GM19324 (cell line): Measurements from ENCODE around the gene CCL8.

ENCODE experiments used
- ATAC-seq: cut with Tn5 transposase; IDR thresholded peaks from one replicate; pipeline ENCODE4 v1.9.1; 2021; ENCODE audit warnings: mild to moderate bottlenecking, moderate library complexity; ENCODE audit not compliant: unreplicated experiment, low FRiP score

Gene CCL8

DNA sequence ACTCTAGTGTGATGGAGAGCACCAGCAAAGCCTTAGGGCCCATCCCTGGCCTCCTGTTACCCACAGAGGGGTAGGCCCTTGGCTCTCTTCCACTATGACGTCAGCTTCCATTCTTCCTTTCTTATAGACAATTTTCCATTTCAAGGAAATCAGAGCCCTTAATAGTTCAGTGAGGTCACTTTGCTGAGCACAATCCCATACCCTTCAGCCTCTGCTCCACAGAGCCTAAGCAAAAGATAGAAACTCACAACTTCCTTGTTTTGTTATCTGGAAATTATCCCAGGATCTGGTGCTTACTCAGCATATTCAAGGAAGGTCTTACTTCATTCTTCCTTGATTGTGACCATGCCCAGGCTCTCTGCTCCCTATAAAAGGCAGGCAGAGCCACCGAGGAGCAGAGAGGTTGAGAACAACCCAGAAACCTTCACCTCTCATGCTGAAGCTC, at the start of gene CCL8:
TSS of gene CCL8 (plus strand) at position 397 of the 445 bp plus-strand sequence. CDS start 67 bp downstream, outside the sequence.
- no peak for ATAC-seq

DNA sequence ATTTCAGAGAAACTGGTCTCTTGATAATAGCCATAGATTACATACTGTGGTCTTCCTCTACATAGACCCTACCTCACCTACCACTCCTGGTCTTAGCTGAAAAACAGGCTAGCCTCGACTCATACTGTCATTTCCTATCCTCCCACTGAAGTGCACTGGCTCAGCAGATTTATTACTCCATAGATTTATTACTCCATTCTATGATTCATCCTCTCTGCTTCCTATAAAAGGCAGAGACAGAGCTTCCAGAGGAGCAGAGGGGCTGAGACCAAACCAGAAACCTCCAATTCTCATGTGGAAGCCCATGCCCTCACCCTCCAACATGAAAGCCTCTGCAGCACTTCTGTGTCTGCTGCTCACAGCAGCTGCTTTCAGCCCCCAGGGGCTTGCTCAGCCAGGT, 49.3 kb upstream of the CCL8 start, which contains the start of gene CCL7:
TSS of gene CCL7 (plus strand) at position 253 of the 400 bp plus-strand sequence. CDS start at position 323, 70 bp downstream.
- no peak for ATAC-seq

DNA sequence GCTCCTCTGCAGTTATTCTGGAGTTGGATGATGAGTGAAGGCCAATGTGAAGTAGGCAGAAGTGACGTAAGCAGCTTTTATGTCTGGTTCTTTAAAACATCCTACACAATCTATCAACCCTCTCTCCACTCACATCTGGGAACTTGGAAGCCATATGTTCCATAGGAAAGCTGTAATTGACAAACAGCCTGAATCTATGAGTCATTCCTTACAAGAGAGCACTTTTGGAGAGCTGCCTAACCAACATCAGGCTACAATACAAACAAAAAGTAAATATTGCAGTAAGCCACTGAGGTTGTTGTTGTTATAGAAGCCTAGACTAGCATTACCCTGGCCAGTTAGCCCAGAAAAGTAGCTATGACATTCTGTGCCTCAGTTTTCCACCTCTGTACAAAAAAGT, 43.4 kb upstream of the CCL8 start:
- ATAC-seq: no peak

DNA sequence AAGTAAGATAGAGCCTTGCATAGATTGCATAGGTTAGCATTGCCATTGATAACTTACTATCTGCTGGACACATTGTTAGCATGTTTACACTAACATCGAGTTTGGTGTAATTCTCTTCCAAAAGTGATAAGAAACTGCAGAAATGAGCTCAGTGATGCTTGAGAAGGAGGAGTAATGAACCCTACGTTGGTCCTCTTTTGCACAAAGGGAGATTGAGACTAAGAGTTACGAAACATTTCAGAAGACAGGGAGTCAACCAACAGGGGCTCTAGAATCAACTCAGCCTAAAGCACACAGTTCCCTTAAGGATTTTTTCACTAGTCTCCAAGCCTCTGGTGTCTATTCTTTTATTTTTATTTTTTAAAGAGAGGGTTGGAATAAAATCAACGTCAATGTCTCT, 42.4 kb upstream of the CCL8 start:
- no peak for ATAC-seq

DNA sequence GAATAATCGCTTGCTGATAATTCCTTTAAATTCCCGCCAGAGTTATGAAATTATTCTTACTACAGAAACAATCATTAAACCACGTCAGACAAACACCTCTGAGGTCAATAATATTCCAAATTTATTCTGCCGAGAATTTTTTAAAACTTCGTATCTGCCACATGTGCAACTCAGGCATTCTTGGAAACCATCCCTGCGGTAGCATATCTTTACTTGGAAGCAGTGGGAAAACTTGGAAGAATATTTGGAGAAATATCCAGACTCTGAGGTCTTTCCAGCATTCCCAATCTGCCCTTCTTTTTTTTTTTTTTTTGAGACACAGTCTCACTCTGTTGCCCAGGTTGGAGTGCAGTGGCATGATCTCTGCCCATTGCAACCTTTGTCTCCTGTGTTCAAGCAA, 35.7 kb upstream of the CCL8 start:
- ATAC-seq: no peak

DNA sequence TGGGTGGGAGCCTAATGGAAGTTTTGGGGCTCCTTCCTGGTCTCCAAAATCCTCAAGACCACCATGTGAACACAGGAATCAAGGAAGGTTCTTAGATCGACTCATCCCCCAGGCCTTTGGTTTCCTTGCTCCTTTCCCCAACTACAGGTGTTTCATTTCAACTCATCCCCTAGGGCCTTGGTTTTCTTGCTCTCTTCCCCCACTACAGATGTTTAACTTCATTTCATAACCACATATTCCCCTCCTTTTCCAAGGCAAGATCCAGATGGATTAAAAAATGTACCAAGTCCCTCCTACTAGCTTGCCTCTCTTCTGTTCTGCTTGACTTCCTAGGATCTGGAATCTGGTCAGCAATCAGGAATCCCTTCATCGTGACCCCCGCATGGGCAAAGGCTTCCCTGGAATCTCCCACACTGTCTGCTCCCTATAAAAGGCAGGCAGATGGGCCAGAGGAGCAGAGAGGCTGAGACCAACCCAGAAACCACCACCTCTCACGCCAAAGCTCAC, 33.9 kb upstream of the CCL8 start, which contains the start of gene CCL11:
TSS of gene CCL11 (plus strand) at position 457 of the 507 bp plus-strand sequence. CDS start 67 bp downstream, outside the sequence.
- ATAC-seq: no peak

DNA sequence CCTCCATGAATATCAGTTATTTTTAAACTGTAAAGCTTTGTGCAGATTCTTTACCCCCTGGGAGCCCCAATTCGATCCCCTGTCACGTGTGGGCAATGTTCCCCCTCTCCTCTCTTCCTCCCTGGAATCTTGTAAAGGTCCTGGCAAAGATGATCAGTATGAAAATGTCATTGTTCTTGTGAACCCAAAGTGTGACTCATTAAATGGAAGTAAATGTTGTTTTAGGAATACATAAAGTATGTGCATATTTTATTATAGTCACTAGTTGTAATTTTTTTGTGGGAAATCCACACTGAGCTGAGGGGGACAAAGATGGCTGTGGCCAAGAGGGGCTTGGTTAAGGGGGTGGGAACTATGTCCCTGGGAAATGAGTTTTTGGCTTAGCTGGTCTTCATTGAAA, 31.4 kb upstream of the CCL8 start:
- no peak for ATAC-seq

DNA sequence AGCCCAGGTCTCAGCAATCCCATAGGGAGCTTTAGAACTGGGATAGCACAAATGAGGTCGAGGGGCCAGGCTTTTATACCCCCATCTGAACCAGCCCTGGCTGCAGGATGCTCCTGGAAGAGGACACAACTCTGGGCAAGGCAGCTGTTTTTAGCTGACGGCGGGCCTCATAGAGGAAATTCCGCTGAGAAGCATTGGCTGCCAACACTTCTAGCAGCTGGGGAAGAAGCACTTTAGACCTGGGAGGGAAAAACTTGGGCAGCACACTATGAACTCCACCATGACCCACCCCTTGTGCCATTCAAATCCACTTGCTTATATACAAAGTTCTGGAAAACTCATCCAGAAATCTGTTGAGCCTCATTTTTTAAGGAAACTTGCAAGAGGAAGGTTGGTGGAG, 28.6 kb upstream of the CCL8 start:
- no peak for ATAC-seq

DNA sequence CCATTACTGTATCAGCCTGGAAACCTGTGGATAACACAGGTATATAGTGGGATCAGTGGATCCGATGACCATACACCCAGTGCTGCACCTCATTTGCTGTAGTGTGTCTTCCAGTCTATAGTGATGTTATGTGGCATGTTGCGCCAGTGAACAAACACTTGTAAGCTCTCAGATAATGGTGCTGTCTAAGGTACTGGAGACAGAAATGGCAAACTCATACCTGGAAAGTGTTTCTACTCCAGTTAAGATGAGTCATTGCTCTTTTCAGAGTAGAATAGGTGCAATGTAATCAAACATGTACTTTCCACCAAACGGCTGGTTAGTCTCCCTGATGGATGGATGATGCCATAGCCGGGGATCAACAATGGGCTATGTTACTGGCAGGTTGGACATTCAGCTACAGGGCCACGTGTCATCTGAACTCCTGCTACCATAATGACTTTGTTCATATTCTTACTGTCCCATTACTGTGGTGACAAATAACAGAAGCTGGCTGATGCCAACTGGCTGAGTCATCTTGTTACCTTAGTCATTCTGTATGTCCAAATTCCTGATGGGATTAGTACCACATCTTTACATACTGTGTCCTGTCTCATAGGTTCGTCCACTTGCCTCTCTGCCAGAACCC, 27.4 kb upstream of the CCL8 start:
- no peak for ATAC-seq

DNA sequence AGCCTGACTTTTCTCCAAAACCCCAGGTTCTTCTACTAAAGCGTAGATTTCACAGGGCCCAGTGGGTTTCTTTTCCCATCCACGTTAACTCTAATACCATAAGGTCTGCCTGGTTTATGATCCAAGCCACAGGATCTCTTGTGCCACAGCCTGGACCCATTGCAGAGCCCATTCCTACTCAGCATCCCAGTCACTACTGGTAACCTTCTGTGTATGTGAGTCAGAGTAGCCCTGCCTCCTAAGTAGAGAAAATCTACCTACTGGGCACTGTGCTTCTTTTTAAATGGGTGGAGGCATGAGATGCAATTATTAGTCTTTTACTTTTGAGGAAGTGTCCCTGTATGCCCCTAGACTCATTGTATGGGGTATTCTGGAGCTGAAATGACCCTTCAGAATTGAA, 20.2 kb upstream of the CCL8 start:
- no peak for ATAC-seq

DNA sequence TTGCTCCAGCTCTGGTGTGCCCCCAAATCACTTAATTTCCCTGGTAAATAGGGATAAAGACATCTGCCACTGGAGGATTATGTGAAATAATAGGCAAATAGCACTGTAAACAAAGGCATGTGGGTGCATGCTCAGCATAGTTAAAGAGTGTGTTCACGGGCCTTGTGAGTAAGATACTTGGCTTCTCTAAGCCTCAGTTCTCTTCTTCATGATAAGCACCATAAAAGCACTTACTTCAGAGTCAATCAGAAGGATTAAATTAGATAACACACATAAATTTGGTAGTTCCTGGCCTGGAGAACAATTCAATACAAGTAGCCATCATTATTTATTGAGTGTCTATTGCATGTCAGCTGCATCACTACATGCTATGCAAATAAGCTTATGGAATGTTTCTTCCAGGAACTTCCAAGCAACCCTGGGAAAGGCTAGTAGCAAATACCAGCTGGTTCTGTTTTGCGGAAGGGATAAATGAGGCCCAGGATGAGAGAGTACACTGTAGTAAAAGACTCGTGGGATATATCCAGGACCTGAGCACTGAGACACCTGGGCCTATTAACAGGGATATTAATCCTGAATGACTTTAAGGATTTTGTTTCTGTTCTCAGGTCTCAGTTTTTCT, 19.2 kb upstream of the CCL8 start:
- ATAC-seq: no peak

DNA sequence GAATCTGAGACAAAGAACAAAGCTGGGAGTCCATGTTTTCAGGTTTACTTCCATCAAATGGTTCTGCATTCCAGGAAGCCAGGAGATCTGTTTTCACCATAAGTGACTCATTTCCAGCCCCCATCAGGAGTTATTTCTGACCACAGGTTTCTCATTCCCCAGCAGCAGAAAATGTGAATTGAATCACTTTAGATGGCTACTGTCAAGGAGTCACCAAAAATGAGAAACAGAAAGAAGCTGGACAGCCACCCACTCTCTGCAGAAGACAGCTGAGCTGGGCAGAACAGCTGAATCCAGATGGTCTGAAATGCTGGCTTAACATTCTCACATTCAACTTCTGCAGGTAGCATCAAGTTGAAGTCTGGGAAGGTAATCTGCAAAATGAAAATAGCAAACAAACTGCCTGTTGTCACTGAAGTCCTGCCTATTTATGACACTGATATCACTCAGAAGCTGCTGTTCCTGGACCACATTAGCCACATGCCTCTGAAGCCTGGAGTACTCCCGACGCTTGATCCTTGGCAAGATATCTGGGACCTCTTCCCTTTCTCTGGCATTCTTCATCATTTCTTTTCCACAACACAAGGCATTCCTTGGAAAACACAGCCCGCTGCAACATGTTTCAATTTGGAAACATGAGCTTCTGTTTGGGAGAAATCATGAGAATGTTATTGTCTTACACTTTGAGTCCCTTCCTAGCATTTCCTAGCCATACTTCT, 18.4 kb upstream of the CCL8 start:
- no peak for ATAC-seq

DNA sequence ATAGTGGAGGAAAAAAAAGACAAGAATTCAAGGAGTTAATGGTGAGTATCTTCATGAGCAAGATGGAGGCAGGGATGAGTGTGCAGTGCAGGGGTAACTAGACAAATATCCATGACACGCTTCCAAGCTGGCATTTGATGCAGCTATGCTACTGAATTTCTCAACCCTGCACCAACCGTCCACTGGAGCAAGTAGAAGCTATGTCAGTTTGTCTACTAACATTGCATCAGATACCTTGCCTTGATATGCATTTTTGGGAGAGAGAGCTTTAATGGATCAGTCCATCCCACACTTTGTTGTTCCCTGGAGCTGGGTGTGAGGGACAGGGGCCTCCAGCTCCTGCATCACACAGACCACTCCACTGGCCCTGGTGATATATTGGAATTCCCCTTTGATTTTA, 17.2 kb upstream of the CCL8 start:
- ATAC-seq: no peak

DNA sequence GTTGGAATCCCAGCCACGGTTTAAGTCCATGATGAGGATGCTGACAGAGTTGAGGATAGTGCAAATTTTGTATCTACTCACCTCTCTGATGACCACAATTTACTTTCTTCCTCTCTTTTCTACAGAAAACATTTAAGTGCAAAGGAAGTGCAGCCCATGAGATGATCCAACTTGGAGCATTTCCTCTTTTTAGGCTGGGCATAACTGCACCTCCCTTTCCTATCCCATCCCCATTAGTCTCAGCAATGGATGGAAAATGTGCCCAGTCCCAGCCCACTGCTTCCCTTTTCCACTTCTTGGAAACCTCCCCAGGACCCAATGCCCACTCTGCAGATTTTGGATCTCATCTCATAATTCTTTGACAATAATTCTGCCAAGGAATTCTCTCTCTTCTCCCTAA, 16.6 kb upstream of the CCL8 start:
- no peak for ATAC-seq

DNA sequence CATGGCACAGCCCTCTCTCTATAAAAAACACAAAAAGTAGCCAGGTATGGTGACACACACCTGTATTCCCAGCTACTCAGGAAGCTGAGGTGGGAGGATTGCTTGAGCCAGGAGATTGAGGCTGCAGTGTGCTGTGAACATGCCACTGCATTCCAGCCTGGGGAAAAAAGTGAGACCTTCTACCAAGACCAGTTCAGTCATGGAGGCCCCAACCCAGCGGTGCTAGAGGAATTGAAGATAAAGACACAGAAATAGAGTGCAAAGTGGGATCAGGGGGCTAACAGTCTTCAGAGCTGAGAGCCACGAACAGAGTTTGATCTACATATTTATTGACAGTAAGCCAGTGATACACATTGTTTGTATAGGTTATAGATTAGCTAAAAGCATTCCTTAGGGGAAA, 15.6 kb upstream of the CCL8 start:
- ATAC-seq: no peak

DNA sequence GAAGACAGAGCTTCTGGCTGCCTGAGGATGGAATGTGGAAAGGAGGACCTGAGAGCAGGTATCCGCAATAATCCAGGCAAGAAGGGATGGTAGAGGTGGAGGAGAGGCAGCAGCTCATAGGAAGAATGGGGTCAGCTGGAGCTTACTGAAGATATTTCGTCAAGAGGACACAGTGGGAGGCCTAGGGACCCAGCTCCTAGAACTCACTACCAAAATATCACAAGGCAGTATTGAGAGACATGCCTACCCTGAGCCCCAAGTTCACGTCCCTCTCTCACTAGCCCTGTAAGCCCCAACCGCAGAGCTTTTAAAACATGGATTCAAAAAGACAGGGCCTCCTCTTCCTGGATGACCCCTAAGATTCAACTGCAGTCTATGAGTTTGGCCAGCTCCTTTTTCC, 14.2 kb upstream of the CCL8 start:
- no peak for ATAC-seq

DNA sequence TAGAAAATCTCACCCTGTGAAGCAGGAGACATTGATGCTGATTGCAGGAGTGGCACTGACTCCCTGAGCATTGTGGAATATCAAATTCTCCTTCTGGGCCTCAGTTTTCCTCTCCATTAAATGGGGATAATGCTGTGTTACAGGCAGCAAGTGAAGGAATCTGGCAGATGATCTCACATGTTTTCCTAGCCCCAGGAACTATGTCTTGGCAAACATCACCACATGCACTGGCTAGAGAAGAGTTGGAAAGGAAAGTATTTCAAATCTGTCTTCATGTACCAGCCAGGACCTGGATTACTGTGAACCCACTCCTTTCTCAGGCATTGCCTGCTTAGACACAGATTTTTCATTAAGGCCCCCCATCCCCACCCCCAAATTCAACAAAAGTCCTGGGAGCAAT, 13.6 kb upstream of the CCL8 start:
- no peak for ATAC-seq

DNA sequence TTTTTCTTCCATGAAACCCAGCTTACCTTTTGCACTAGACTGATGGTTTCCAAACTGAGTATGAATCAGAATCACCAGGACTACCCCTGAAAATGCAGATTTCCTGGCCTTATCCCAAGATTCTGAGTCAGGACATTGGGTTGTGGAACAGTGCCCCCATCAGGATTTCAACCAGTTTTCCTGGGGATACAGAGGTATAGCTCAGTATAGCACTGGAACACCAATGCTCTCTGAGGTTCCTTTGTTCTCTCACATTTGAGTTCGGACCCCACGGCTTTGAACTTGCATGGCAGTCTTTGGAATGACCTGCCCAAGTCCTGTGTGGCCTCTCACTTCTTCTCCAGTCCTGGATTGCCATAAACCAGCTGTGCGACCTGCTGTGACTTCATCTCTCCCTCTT, 12.8 kb upstream of the CCL8 start:
- no peak for ATAC-seq

DNA sequence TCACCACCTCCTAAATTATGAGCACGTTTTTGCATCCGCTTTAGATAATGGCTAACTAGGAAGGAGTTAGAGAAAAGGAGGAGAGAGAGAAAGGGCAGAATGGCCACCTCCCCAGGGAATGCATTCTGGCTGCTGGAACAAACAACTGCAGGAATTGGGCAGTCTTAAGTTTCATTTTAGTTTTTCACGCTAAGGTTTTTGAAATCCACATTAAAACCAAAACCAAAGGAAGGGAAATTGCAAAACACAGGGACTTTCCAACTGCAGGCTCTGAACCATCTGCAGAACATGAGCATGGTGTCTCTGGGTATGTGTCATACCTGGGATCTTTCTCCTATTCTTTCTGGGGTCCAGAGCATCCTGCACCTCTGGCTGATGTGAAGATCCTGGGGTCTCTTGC, 12.1 kb upstream of the CCL8 start:
- ATAC-seq: no peak

DNA sequence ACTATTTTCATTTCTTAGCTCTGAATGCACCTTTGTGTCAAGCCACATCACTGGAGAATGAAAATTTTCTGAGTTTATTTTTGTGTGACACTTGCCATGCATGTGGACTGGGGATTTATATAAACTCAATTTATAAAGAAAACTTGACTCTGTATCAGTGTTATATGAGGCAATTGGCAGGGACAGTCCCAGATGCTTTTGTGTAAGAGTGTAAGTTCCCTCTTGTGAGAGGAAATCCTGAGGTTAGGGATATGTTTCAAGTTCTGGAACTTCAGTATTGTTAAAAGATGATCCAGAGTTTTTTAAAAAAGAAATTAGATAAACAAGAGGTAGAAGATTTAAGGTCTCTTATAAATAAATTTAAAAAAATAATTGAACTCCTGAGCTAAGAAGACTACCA, 10.9 kb upstream of the CCL8 start:
- ATAC-seq: no peak

DNA sequence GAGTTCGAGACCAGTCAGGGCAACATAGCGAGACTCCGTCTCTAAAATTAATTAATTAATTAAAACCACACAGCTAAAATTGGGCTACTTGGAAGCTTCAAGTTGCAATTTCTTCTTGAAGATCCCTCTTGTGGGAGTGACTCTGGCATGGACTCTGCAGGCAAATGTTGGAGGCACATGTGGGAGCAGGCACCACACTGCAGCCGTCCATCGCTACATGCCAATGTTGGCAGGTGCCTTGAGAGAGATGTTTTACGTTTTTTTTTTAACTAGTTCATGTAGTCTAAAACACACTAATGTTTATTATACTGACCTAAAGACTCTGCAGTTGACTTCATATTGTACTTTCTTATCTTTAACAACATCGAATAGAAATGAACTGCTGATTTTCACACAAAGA, 7.9 kb upstream of the CCL8 start:
- ATAC-seq: no peak
